Measurements from ENCODE around the gene TAS2R40. TPM values are rescaled to one million over a fixed set of nuclear protein-coding genes. Genes with fewer than 3 reads are reported as not detected.
A peak's percentile ranks its signal among the peaks of the same experiment; 100 is the strongest.

Gene TAS2R40
- polyA plus RNA-seq, 2 of the 4 experiments (the other 2 are of a cell fraction), result not detected

GRCh38 chr7:143265017-143265693, 43.3 kb downstream of the TAS2R40 start:
- WGBS (ENCODE audit: missing lambda C conversion rate), result 93% methylated on average over 15 of the region's 15 CpGs

DNA sequence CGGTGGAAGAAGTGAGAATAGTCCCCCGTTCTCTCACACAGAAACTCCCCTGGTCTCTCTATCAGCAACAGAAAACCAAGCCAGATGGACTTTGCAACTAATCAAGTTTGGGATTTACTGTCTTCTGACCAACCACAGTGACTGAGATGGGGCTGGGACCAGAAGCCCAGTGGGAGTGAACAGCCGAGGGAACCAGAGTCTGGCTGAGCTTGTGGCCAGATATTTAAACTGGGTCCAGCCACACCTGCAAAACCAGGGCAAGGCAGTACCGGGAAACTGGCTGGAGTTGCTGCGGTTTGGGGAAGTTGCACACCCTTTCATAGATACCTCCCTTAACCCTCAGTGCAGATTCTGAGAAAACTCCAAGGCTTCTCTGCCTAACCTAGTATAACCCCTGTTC, 47.4 kb downstream of the TAS2R40 start:
- Histone ChIP-seq H3K4me2 (no peak overlapping the region), H3K4me1 (peaks cover 6% of the 10 kb centered on the region), H3K27ac (no peak overlapping the region), H3K4me3 (no peak overlapping the region), H3K9me3 (no peaks in the 10 kb centered on the region)
- TF ChIP-seq BCL3 (IDR thresholded peaks at IDR 0.05) (no peak), HOXA7 (CRISPR knock-in tag; IDR thresholded peaks at IDR 0.05) (no peak), FOXS1 (CRISPR knock-in tag; IDR thresholded peaks at IDR 0.05) (no peak), SMC3 (IDR thresholded peaks at IDR 0.05) (no peak), CTCF (IDR thresholded peaks at IDR 0.05) (no peak)
- no peak for ATAC-seq
- no peak for DNase-seq (ENCODE audit: low read depth in 1 of 2, low spot score in 1 of 2)
- 94% methylated on average over 5 of the region's 5 CpGs for WGBS (ENCODE audit: missing lambda C conversion rate)
- CTCF ChIA-PET, result interaction anchor here (1.1 to 1.5 kb wide), 3 partner anchors 13 to 261 kb away, joined by 3 to 5 read pairs (median 4); no protein-coding TSS in a partner anchor
- POLR2A ChIA-PET, result no interaction called here
- no peak for FAIRE-seq

More at GRCh38 chr7:143265017-143265693, 43.3 kb downstream of the TAS2R40 start:
- DNase-seq (ENCODE audit: low read depth in 1 of 2, low spot score in 1 of 2) (no peak), ATAC-seq (no peak), FAIRE-seq (no peak)
- Histone ChIP-seq H3K4me3 (no peak overlapping the region), H3K27ac (no peak overlapping the region), H3K4me1 (peaks cover 9% of the 10 kb centered on the region), H3K9me3 (no peaks in the 10 kb centered on the region), H3K4me2 (peak overlapping the region; percentile 77; the same call in 2 of the 3 replicates)
- no peak for TF ChIP-seq CBX8 (IDR thresholded peaks at IDR 0.05)
- no peak for TF ChIP-seq MAFK (IDR thresholded peaks at IDR 0.05; ENCODE audit: partially characterized antibody)
- TF ChIP-seq EP300 (IDR thresholded peaks at IDR 0.05), result no peak
- TF ChIP-seq, protein P1, sequence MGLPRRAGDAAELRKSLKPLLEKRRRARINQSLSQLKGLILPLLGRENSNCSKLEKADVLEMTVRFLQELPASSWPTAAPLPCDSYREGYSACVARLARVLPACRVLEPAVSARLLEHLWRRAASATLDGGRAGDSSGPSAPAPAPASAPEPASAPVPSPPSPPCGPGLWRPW (IDR thresholded peaks at IDR 0.05), result no peak
- TF ChIP-seq ZFP36 (IDR thresholded peaks at IDR 0.05; ENCODE audit: borderline replicate concordance, partially characterized antibody), result no peak
- TF ChIP-seq, protein P2, sequence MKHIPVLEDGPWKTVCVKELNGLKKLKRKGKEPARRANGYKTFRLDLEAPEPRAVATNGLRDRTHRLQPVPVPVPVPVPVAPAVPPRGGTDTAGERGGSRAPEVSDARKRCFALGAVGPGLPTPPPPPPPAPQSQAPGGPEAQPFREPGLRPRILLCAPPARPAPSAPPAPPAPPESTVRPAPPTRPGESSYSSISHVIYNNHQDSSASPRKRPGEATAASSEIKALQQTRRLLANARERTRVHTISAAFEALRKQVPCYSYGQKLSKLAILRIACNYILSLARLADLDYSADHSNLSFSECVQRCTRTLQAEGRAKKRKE (CRISPR knock-in tag; IDR thresholded peaks at IDR 0.05; ENCODE audit: low read depth), result no peak
- no peak for TF ChIP-seq POLR2AphosphoS2 (conservative IDR thresholded peaks at IDR 0.05; ENCODE audit: low read length)
- no peak for TF ChIP-seq FOSB (CRISPR knock-in tag; IDR thresholded peaks at IDR 0.05)
- no peak for TF ChIP-seq HOXB5 (CRISPR knock-in tag; IDR thresholded peaks at IDR 0.05)
- TF ChIP-seq EHMT2 (IDR thresholded peaks at IDR 0.05; ENCODE audit: low read depth), result no peak
- no peak for TF ChIP-seq ESRRA (IDR thresholded peaks at IDR 0.05; ENCODE audit: borderline replicate concordance, low read length)
- no peak for TF ChIP-seq TFCP2L1 (CRISPR knock-in tag; IDR thresholded peaks at IDR 0.05)
- TF ChIP-seq BHLHE40 (IDR thresholded peaks at IDR 0.05; ENCODE audit: low read depth, low read length), result no peak
- TF ChIP-seq, protein P3, sequence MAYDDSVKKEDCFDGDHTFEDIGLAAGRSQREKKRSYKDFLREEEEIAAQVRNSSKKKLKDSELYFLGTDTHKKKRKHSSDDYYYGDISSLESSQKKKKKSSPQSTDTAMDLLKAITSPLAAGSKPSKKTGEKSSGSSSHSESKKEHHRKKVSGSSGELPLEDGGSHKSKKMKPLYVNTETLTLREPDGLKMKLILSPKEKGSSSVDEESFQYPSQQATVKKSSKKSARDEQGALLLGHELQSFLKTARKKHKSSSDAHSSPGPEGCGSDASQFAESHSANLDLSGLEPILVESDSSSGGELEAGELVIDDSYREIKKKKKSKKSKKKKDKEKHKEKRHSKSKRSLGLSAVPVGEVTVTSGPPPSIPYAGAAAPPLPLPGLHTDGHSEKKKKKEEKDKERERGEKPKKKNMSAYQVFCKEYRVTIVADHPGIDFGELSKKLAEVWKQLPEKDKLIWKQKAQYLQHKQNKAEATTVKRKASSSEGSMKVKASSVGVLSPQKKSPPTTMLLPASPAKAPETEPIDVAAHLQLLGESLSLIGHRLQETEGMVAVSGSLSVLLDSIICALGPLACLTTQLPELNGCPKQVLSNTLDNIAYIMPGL (CRISPR knock-in tag; IDR thresholded peaks at IDR 0.05; ENCODE audit: borderline replicate concordance), result no peak
- TF ChIP-seq HDAC2 (IDR thresholded peaks at IDR 0.05), result no peak
- TF ChIP-seq CHD2 (IDR thresholded peaks at IDR 0.05; ENCODE audit: low read length, partially characterized antibody), result no peak
- TF ChIP-seq NPAS2 (CRISPR knock-in tag; IDR thresholded peaks at IDR 0.05; ENCODE audit: borderline replicate concordance), result no peak
- TF ChIP-seq CBX2 (IDR thresholded peaks at IDR 0.05; ENCODE audit: borderline replicate concordance, low read depth), result no peak
- no peak for TF ChIP-seq ZSCAN20 (CRISPR knock-in tag; IDR thresholded peaks at IDR 0.05)
- no peak for TF ChIP-seq RARB (CRISPR knock-in tag; IDR thresholded peaks at IDR 0.05)
- ChIA-PET POLR2A (interaction anchor here (0.7 kb wide), 1 partner anchor 10 kb away, joined by 6 read pairs; no protein-coding TSS in a partner anchor), CTCF (interaction anchor here (0.9 to 2.5 kb wide), 2 partner anchors 40 to 115 kb away, joined by 4 to 9 read pairs; no protein-coding TSS in a partner anchor)

All from A549 (cell line).